GM06990 (cell line): ENCODE measurements around the gene LPP.

Experiments
- DNase-seq: peaks from one replicate; pipeline ENCODE4 v3.0.0-alpha.2; 2011; ENCODE audit not compliant: insufficient read length; ENCODE audit errors: extremely low read depth
- H3K27me3 ChIP-seq: replicated peaks from 2 replicates; pipeline ENCODE4 v1.6.0; 2011; ENCODE audit warnings: low read length; ENCODE audit not compliant: control insufficient read depth, insufficient read depth
- H3K36me3 ChIP-seq: 2 replicates; pipeline ENCODE4 v1.5.1; 2011; ENCODE audit warnings: low read length; ENCODE audit not compliant: control insufficient read depth, insufficient read depth
- H3K4me3 ChIP-seq: replicated peaks from 2 replicates; pipeline ENCODE4 v1.5.1; 2011; ENCODE audit warnings: low read depth, mild to moderate bottlenecking, control low read depth, low read length
- CTCF ChIP-seq: IDR thresholded peaks from 2 replicates; pipeline ENCODE4 v1.5.1; 2011; ENCODE audit warnings: low read length, control low read depth, mild to moderate bottlenecking, inconsistent platforms; ENCODE audit not compliant: insufficient read depth, poor library complexity, severe bottlenecking

LPP gene

DNA sequence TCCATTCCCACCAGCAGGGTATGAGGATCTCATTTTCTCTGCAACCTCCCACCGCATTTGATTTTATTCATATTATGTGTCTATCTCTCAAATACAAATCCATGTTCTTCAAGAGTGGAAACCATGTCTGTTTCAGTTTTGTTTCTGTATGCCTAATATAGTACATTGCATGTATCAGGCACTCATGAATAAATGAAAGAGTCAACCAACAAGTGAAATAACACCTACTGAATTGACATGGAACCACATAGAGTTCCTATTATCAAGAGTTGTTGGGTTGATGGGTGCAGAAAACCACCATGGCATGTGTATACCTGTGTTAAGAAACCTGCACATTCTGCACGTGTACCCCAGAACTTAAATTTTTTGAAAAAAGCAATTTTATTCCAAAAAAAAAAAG, 466.8 kb downstream of the LPP start:
- TF ChIP-seq CTCF, result no peak
- H3K27me3 ChIP-seq, result no peaks in the 10 kb centered on the region

GRCh38 chr3:188624384-188624783, 470.4 kb downstream of the LPP start:
- no peaks in the 10 kb centered on the region for H3K27me3 ChIP-seq
- no peak overlapping the region for H3K4me3 ChIP-seq
- no peak for TF ChIP-seq CTCF
- no peaks in the 10 kb centered on the region for H3K36me3 ChIP-seq
- no peak for DNase-seq

More for the DNA sequence above, 466.8 kb downstream of the LPP start:
- Histone ChIP-seq H3K4me3 (no peak overlapping the region), H3K36me3 (no peaks in the 10 kb centered on the region)
- no peak for DNase-seq

- no peaks in the 10 kb centered on the region for H3K27me3 ChIP-seq
- H3K36me3 ChIP-seq, result no peaks in the 10 kb centered on the region
- no peak for DNase-seq
- H3K4me3 ChIP-seq, result no peak overlapping the region
- no peak for TF ChIP-seq CTCF
These were observed 470.9 kb downstream of the LPP start for GRCh38 chr3:188624828-188625227.

DNA sequence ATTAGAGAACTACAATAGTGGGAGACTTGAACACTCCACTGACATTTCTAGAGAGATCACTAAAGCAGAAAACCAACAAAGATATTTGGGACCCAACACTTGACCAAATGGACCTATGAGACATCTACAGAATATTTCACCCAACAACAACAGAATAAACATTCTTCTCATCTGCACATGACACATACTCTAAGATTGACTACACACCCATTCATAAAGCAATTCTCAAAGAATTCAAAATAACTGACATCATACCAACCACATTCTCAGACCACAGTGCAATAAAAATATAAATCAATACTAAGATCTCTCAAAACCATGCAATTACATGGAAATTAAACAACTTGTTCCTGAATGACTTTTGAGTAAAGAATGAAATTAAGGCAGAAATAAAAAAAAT, 473.7 kb downstream of the LPP start:
- H3K4me3 ChIP-seq, result no peak overlapping the region
- no peak for TF ChIP-seq CTCF
- no peaks in the 10 kb centered on the region for H3K27me3 ChIP-seq
- no peak for DNase-seq
- no peaks in the 10 kb centered on the region for H3K36me3 ChIP-seq

DNA sequence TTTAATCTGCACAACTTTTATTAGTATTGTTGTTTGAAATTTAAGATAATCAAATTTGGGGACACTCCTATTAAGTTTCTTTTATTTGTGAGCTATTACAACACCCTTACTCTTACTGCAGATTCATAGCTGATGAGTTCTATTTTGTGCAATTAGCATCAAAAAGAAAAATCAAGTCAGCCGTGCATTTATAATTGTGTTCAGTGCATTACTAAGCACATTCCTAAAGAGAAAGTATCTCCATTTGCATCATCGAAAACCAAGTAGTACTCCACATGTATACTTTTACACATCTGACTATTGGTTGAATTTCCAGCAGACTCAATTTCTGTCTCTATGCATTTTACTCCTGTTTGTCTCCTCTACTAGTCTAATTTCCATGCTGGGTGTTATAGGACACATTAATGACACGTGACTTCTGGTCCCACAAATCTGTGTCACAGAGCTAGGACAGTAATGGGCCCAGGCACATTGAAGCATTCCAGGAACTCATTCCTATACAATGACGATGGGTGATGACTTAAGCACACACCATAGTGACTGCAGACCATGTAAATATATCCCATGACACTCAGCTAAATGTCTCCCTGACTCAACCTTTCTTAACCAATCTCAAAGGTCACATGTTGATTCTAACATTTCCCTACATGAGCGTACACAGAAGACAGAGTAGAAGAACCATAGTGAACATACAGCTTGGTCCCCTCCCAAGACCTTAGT, 477.5 kb downstream of the LPP start:
- H3K4me3 ChIP-seq, result no peak overlapping the region
- no peaks in the 10 kb centered on the region for H3K36me3 ChIP-seq
- no peaks in the 10 kb centered on the region for H3K27me3 ChIP-seq
- no peak for TF ChIP-seq CTCF
- no peak for DNase-seq

DNA sequence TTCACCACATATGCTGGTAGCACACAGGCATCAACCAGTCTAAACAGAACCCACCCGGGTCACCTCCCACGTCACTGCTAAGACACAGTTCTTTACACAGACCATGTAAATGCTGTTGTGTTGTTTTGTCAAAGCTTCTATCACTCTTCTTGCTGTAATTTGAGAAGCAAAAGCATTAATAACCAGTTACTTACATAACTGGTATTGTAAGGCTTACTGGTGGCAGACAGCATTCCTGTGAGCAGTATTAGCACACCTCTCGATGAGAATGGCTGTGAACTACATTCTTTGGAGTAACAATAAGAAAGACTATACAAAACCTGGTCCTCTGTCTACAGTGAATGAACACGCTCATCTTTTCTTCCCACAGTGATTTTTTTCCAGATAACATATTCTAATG, 479.2 kb downstream of the LPP start:
- TF ChIP-seq CTCF, result no peak
- DNase-seq, result no peak
- Histone ChIP-seq H3K27me3 (no peaks in the 10 kb centered on the region), H3K4me3 (no peak overlapping the region), H3K36me3 (no peaks in the 10 kb centered on the region)
